Measurements from ENCODE around the gene PLCB1. TPM values are rescaled to one million over a fixed set of nuclear protein-coding genes. Genes with fewer than 3 reads are reported as not detected.

The PLCB1 gene
- total and polyA plus RNA-seq, 2 experiments from 2014 or later: 14.9 to 20.7 TPM

GRCh38 chr20:8413691-8414090, 281.6 kb downstream of the PLCB1 start (continued):
- no peak for TF ChIP-seq NANOG (IDR thresholded peaks at IDR 0.05; ENCODE audit: borderline replicate concordance)
- TF ChIP-seq POLR2AphosphoS5 (IDR thresholded peaks at IDR 0.05; ENCODE audit: low read depth): no peak
- TF ChIP-seq ETS1 (IDR thresholded peaks at IDR 0.05): no peak
- TF ChIP-seq STAT1 (IDR thresholded peaks at IDR 0.05; ENCODE audit: unreplicated experiment): no peak

DNA sequence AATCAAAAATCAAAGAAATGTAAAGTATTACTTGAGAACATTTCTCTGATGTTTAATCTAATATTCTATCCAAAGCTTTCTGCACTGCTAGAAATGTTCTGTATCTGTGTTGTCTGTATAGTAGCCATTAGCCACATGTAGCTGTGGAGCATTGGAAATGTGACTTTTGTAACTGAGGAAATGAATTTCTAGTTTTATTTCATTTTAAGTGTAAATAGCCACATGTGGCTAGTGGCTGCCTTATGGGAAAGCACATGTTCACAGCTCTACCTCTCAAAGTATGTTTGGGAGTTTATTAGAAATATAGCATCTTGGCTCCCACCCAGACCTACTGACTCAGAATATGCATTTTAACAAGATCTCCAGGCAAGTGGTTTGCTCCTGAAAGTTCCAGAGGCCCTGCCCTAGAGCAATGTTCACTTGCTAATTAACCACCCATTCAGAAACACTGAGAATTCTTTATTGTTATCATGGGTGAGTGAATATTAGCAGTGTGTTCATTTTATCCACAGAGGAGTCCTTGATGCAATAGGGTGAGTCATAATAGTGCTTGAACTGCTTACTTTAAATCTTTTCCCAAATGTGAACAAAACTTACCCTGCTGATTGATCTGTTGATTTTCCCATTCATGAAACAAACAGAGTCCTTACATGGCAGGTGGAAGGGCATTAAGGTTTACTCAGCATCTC, 282.7 kb downstream of the PLCB1 start:
- Mint-ChIP-seq H3K27ac (no peak overlapping the region), H3K4me3 (no peak overlapping the region), H3K27me3 (ENCODE audit: insufficient read depth, low read depth, poor library complexity) (peaks cover 2% of the 10 kb centered on the region), H3K4me1 (no peaks in the 10 kb centered on the region), H3K36me3 (ENCODE audit: low read depth) (no peaks in the 10 kb centered on the region), H3K9me3 (no peaks in the 10 kb centered on the region)
- no peaks in the 10 kb centered on the region for H3F3A ChIP-seq (replicated peaks; ENCODE audit: low read depth)
- H3K79me2 ChIP-seq (replicated peaks; ENCODE audit: insufficient read depth): no peaks in the 10 kb centered on the region
- no peak overlapping the region for H2AFZ ChIP-seq
- no peak for DNase-seq (ENCODE audit: low spot score)
- no peaks in the 10 kb centered on the region for H3K36me3 ChIP-seq (ENCODE audit: insufficient read depth)
- H4K20me1 ChIP-seq (replicated peaks; ENCODE audit: insufficient read depth): no peaks in the 10 kb centered on the region
- H3K4me1 ChIP-seq (ENCODE audit: insufficient read depth): no peaks in the 10 kb centered on the region
- H3K27me3 ChIP-seq (ENCODE audit: insufficient read depth): no peaks in the 10 kb centered on the region
- H3K9me2 ChIP-seq (ENCODE audit: insufficient read depth): no peaks in the 10 kb centered on the region
- H3K27ac ChIP-seq (ENCODE audit: low read depth): no peak overlapping the region
- ATAC-seq: no peak
- no peak overlapping the region for H3K4me2 ChIP-seq
- no peak overlapping the region for H3K4me3 ChIP-seq
- TF ChIP-seq EZH2 (IDR thresholded peaks at IDR 0.05; ENCODE audit: low read depth, unreplicated experiment): no peak
- no peak for TF ChIP-seq NANOG (IDR thresholded peaks at IDR 0.05; ENCODE audit: borderline replicate concordance)
- TF ChIP-seq, protein P1, sequence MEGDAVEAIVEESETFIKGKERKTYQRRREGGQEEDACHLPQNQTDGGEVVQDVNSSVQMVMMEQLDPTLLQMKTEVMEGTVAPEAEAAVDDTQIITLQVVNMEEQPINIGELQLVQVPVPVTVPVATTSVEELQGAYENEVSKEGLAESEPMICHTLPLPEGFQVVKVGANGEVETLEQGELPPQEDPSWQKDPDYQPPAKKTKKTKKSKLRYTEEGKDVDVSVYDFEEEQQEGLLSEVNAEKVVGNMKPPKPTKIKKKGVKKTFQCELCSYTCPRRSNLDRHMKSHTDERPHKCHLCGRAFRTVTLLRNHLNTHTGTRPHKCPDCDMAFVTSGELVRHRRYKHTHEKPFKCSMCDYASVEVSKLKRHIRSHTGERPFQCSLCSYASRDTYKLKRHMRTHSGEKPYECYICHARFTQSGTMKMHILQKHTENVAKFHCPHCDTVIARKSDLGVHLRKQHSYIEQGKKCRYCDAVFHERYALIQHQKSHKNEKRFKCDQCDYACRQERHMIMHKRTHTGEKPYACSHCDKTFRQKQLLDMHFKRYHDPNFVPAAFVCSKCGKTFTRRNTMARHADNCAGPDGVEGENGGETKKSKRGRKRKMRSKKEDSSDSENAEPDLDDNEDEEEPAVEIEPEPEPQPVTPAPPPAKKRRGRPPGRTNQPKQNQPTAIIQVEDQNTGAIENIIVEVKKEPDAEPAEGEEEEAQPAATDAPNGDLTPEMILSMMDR (conservative IDR thresholded peaks at IDR 0.05; ENCODE audit: low read depth in 2 of 2): no peak

DNA sequence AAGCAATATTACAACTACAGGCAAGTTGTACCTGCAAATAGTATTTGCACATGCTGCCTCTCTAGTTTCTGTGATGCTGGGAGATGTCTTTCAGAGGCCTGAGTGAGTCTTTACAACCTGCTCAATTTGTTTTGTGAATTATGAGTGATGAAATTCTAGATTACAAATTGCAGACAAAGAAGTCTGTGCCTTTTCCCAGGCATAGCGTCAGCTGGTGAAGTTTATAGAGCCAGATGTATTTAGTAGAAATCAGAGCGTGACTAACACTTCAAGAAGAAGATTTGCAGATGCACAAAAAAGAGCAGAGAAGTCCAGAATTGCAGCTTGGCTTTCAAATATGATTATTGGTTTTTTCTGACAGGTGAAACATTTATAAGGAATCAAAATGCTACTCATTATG, 289.9 kb downstream of the PLCB1 start:
- no peak overlapping the region for H3K27ac ChIP-seq (ENCODE audit: low read depth)
- ATAC-seq (no peak), DNase-seq (ENCODE audit: low spot score) (no peak)
- no peaks in the 10 kb centered on the region for H3K4me1 ChIP-seq (ENCODE audit: insufficient read depth)
- no peaks in the 10 kb centered on the region for H3K9me3 Mint-ChIP-seq
- no peak overlapping the region for H3K4me3 ChIP-seq
- H3K27me3 Mint-ChIP-seq (ENCODE audit: insufficient read depth, low read depth, poor library complexity): peaks cover 4% of the 10 kb centered on the region
- H3K79me2 ChIP-seq (replicated peaks; ENCODE audit: insufficient read depth): no peaks in the 10 kb centered on the region
- no peak overlapping the region for H2AFZ ChIP-seq
- no peaks in the 10 kb centered on the region for H3F3A ChIP-seq (replicated peaks; ENCODE audit: low read depth)
- H3K4me2 ChIP-seq: no peak overlapping the region
- no peaks in the 10 kb centered on the region for H3K27me3 ChIP-seq (ENCODE audit: insufficient read depth)
- H3K27ac Mint-ChIP-seq: no peak overlapping the region
- H3K36me3 ChIP-seq (ENCODE audit: insufficient read depth): no peaks in the 10 kb centered on the region
- no peak overlapping the region for H3K4me3 Mint-ChIP-seq
- H3K36me3 Mint-ChIP-seq (ENCODE audit: low read depth): no peaks in the 10 kb centered on the region
- peaks cover 5% of the 10 kb centered on the region; the same call in 1 of the 2 replicates for H3K9me2 ChIP-seq (ENCODE audit: insufficient read depth)
- H4K20me1 ChIP-seq (replicated peaks; ENCODE audit: insufficient read depth): no peaks in the 10 kb centered on the region
- no peaks in the 10 kb centered on the region for H3K4me1 Mint-ChIP-seq
- TF ChIP-seq CREB1 (CRISPR knock-in tag; IDR thresholded peaks at IDR 0.05; ENCODE audit: low read depth): no peak
- TF ChIP-seq, protein P2, sequence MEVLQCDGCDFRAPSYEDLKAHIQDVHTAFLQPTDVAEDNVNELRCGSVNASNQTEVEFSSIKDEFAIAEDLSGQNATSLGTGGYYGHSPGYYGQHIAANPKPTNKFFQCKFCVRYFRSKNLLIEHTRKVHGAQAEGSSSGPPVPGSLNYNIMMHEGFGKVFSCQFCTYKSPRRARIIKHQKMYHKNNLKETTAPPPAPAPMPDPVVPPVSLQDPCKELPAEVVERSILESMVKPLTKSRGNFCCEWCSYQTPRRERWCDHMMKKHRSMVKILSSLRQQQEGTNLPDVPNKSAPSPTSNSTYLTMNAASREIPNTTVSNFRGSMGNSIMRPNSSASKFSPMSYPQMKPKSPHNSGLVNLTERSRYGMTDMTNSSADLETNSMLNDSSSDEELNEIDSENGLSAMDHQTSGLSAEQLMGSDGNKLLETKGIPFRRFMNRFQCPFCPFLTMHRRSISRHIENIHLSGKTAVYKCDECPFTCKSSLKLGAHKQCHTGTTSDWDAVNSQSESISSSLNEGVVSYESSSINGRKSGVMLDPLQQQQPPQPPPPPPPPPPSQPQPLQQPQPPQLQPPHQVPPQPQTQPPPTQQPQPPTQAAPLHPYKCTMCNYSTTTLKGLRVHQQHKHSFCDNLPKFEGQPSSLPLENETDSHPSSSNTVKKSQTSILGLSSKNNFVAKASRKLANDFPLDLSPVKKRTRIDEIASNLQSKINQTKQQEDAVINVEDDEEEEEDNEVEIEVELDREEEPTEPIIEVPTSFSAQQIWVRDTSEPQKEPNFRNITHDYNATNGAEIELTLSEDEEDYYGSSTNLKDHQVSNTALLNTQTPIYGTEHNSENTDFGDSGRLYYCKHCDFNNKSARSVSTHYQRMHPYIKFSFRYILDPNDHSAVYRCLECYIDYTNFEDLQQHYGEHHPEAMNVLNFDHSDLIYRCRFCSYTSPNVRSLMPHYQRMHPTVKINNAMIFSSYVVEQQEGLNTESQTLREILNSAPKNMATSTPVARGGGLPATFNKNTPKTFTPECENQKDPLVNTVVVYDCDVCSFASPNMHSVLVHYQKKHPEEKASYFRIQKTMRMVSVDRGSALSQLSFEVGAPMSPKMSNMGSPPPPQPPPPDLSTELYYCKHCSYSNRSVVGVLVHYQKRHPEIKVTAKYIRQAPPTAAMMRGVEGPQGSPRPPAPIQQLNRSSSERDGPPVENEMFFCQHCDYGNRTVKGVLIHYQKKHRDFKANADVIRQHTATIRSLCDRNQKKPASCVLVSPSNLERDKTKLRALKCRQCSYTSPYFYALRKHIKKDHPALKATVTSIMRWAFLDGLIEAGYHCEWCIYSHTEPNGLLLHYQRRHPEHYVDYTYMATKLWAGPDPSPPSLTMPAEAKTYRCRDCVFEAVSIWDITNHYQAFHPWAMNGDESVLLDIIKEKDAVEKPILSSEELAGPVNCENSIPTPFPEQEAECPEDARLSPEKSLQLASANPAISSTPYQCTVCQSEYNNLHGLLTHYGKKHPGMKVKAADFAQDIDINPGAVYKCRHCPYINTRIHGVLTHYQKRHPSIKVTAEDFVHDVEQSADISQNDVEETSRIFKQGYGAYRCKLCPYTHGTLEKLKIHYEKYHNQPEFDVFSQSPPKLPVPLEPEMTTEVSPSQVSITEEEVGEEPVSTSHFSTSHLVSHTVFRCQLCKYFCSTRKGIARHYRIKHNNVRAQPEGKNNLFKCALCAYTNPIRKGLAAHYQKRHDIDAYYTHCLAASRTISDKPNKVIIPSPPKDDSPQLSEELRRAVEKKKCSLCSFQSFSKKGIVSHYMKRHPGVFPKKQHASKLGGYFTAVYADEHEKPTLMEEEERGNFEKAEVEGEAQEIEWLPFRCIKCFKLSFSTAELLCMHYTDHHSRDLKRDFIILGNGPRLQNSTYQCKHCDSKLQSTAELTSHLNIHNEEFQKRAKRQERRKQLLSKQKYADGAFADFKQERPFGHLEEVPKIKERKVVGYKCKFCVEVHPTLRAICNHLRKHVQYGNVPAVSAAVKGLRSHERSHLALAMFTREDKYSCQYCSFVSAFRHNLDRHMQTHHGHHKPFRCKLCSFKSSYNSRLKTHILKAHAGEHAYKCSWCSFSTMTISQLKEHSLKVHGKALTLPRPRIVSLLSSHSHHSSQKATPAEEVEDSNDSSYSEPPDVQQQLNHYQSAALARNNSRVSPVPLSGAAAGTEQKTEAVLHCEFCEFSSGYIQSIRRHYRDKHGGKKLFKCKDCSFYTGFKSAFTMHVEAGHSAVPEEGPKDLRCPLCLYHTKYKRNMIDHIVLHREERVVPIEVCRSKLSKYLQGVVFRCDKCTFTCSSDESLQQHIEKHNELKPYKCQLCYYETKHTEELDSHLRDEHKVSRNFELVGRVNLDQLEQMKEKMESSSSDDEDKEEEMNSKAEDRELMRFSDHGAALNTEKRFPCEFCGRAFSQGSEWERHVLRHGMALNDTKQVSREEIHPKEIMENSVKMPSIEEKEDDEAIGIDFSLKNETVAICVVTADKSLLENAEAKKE (CRISPR knock-in tag; IDR thresholded peaks at IDR 0.05): no peak
- no peak for TF ChIP-seq NANOG (IDR thresholded peaks at IDR 0.05; ENCODE audit: borderline replicate concordance)
